Suppressor macrophage treated with lipopolysaccharide for 1 hour (primary cell): ENCODE results near the gene TNFRSF6B.

Experiments used
- DNase-seq, 3 donors: peaks; one replicate each; pipeline ENCODE4 v3.0.0-alpha.2; 2020 to 2022

The TNFRSF6B gene

GRCh38 chr20:63739130-63740069 is 42.9 kb downstream of the TNFRSF6B start, which contains the start of gene SLC2A4RG:
Gene SLC2A4RG, plus strand, starts transcription at chr20:63739776. Its CDS starts 137 bp downstream, at chr20:63739913.
- DNase-seq: peak; percentile 89 to 98 (median 96)

GRCh38 chr20:63740070-63740626 is 43.7 kb downstream of the TNFRSF6B start:
- DNase-seq: peak; percentile 47 to 78 (median 51)

GRCh38 chr20:63740627-63741353 is 44.3 kb downstream of the TNFRSF6B start:
- peak; percentile 68 to 82 (median 68) for DNase-seq

- peak in 1 of 3 donors; percentile 40 for DNase-seq
These were observed 44.9 kb downstream of the TNFRSF6B start for GRCh38 chr20:63741354-63741675.

GRCh38 chr20:63741676-63742380 is 45.4 kb downstream of the TNFRSF6B start:
- no peak for DNase-seq

GRCh38 chr20:63742381-63743024 is 46.1 kb downstream of the TNFRSF6B start:
- DNase-seq: no peak

GRCh38 chr20:63743210-63743970 is 46.9 kb downstream of the TNFRSF6B start:
- DNase-seq: no peak

GRCh38 chr20:63744158-63744557 is 47.7 kb downstream of the TNFRSF6B start:
- no peak for DNase-seq

GRCh38 chr20:63744574-63745423 is 48.3 kb downstream of the TNFRSF6B start:
- no peak for DNase-seq

GRCh38 chr20:63745424-63745805 is 49.0 kb downstream of the TNFRSF6B start:
- no peak for DNase-seq

- no peak for DNase-seq
These were observed 49.7 kb downstream of the TNFRSF6B start for GRCh38 chr20:63745961-63746731.

- no peak for DNase-seq
These were observed 50.4 kb downstream of the TNFRSF6B start for GRCh38 chr20:63746751-63747315.

- DNase-seq: no peak
These were observed 51.2 kb downstream of the TNFRSF6B start for GRCh38 chr20:63747622-63748069.
